Adrenal gland (tissue), 5 donors: ENCODE results near the gene FOXQ1.

Experiments used
- CTCF ChIP-seq, 6 experiments: fragments of 450-650 bp in 4 of 6; fragments of 200-600 bp in 2 of 6; sonication (generic) in 1 of 6; IDR thresholded peaks; 1 replicate in 5 of 6; 2 replicates in 1 of 6; pipeline versions ENCODE4 v1.5.1 to v1.8.0; 2016 to 2021; ENCODE audit warnings: antibody characterized with exemption in 6 of 6, mild to moderate bottlenecking in 2 of 6, moderate library complexity in 1 of 6
- POLR2A ChIP-seq, 2 donors: fragments of 450-650 bp; IDR thresholded peaks; one replicate each; pipeline ENCODE4 v1.6.1; 2017; ENCODE audit warnings: antibody characterized with exemption in 2 of 2, mild to moderate bottlenecking in 2 of 2, moderate library complexity in 1 of 2
- donor health status: DM: no; HTN: no; CAD: no.

- TF ChIP-seq POLR2A (IDR thresholded peaks at IDR 0.05) (no peak), CTCF (IDR thresholded peaks at IDR 0.05) (no peak)
Measured at GRCh38 chr6:1311400-1312202, at the start of gene FOXQ1.
